Stimulated activated CD4-positive, alpha-beta T cell treated with anti-CD3 and anti-CD28 coated beads, Interleukin-4, amount 100 ng/mL, for 1 hour (primary cell): ENCODE measurements around the gene NBPF1.
"Not testable (repeated sequence)": the region's sequence is repeated elsewhere in the genome, so short reads cannot be mapped to it uniquely, and the experiment has no call there.

ENCODE experiments used
- DNase-seq: peaks from one replicate; pipeline ENCODE4 v3.0.0-alpha.2; 2020

Gene NBPF1

GRCh38 chr1:16540421-16540893, 72.9 kb downstream of the NBPF1 start:
- DNase-seq: not testable (repeated sequence)

GRCh38 chr1:16537528-16537927, 75.8 kb downstream of the NBPF1 start:
- DNase-seq: not testable (repeated sequence)

DNA sequence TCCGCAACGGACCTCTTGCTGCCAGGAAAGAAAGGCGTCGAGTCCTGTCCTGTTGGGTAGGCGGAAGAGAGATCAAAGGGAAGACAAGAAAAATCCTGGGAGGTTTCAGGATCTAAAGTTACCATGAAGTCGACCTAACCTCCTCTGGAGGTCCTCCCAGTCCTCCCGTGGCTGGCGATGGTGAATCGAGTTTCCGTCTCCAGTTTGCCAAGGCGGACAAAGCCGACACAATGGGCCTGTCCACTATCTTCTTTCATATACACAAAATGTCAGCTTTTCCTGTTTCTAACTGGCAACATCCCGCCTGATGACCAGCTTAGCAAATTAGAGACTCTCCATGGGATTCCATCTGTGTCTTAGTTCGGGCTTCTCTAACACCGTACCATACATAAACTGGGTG, 76.6 kb downstream of the NBPF1 start:
- not testable (repeated sequence) for DNase-seq

GRCh38 chr1:16535898-16536297, 77.5 kb downstream of the NBPF1 start:
- not testable (repeated sequence) for DNase-seq

- not testable (repeated sequence) for DNase-seq
Observed at GRCh38 chr1:16535487-16535886, 77.9 kb downstream of the NBPF1 start.

- DNase-seq: peak; percentile 36
Observed at GRCh38 chr1:16534829-16535456, 78.4 kb downstream of the NBPF1 start.

GRCh38 chr1:16534239-16534828, 79.0 kb downstream of the NBPF1 start:
- DNase-seq: not testable (repeated sequence)

DNA sequence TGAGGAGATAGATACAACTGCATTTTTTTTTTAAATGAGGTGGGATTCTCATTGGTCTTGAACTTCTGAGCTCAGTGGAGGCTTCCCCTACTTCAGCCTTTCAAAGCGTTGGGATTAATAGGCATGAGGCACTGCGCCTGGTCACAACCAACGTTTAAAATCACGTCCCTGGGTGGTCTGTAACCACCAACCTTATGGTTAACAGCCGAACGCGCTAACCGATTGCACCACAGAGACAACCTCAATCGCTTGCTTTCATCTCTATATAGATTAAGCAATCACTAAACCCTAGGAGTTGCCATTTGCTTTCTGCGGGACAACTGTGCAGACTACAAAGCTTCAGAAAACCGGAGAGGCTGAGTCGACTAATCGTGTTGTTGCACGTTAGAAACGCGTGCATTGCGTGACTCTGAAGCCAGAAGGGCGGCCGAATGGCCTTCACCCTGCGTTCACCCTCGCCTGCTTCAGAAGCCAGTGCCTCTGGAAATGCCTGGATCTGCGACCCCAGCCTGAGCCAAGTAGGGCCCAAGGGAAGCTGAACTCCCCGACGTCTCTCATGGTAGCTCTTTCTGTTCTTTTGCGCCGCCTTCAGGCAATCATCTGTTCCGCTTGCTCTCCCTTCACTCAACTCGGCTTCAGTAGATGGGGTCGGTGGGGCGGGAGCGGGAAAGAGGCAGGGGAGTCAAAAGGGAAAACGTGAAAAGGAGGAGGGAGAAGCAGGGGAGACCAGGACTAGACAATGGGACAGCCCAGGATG, 81.0 kb downstream of the NBPF1 start:
- DNase-seq: not testable (repeated sequence)

GRCh38 chr1:16528338-16528737, 85.0 kb downstream of the NBPF1 start:
- DNase-seq: not testable (repeated sequence)

GRCh38 chr1:16525769-16526168, 87.6 kb downstream of the NBPF1 start:
- DNase-seq: not testable (repeated sequence)

- DNase-seq: not testable (repeated sequence)
Observed at GRCh38 chr1:16521679-16522078, 91.7 kb downstream of the NBPF1 start.

- no peak for DNase-seq
Observed at GRCh38 chr1:16521288-16521583, 92.1 kb downstream of the NBPF1 start.

DNA sequence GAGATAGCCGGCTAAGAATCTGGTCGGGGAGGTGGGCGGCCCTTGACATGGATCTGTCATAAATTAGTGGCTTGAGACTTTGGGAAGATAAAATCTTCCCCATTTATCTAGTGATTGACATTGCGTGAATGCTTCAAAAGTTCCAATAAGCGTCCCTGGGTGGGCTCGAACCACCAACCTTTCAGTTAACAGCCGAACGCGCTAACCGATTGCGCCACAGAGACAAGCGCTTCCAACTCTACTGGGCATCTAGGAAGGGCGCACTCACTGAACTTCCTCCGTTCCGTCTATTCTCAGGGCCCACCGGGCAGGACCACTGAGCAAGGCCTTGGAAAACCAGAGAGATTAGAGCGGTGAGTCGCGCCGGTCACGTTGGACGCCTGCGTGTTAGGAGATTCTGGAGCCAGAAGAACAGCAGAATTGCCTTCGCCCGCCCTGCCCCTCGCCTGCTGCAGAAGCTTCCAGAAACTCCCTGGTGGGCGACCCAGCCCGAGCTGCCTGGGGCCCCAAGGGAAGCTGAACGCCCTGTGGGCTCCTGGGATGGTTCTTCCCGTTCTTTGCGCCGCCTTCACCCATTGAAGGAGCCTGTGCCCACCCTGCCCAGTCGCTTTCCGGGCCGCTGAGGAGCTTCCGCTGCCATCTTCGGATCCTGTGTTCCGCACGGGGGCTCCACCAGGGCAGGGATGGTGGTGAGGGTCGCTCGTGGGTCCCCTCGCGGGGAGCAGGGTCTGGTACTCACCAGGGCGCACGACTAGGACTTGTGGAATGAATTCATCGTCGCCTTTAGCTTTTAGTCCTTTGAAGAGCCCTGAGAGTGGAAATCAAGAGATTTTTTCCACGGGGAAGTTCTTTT, 92.7 kb downstream of the NBPF1 start:
- not testable (repeated sequence) for DNase-seq

- DNase-seq: not testable (repeated sequence)
Observed at GRCh38 chr1:16519255-16519951, 94.0 kb downstream of the NBPF1 start.

DNA sequence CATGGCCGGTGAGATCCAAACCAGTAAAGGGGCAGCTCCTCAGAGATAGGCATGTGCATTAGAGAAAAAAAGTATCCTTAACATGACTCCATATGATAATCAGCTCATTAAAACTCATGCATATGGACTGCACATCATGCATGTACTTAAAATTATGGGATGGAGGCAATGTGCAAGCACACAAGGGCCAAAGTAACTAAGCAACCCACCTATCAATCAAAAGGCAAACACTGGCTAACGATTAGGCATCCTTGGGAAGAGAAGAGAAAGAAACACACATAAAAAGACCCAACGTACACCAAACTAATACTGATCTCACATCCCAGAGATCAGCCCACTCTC, 94.5 kb downstream of the NBPF1 start:
- not testable (repeated sequence) for DNase-seq

- not testable (repeated sequence) for DNase-seq
Observed at GRCh38 chr1:16516694-16517410, 96.5 kb downstream of the NBPF1 start.

GRCh38 chr1:16514107-16515055, 99.0 kb downstream of the NBPF1 start, which contains the start of gene RNU1-1:
RNU1-1 (minus strand) TSS chr1:16514285.
- peak; percentile 71 for DNase-seq

- DNase-seq: peak; percentile 62
Observed at GRCh38 chr1:16513412-16514106, 99.8 kb downstream of the NBPF1 start.

DNA sequence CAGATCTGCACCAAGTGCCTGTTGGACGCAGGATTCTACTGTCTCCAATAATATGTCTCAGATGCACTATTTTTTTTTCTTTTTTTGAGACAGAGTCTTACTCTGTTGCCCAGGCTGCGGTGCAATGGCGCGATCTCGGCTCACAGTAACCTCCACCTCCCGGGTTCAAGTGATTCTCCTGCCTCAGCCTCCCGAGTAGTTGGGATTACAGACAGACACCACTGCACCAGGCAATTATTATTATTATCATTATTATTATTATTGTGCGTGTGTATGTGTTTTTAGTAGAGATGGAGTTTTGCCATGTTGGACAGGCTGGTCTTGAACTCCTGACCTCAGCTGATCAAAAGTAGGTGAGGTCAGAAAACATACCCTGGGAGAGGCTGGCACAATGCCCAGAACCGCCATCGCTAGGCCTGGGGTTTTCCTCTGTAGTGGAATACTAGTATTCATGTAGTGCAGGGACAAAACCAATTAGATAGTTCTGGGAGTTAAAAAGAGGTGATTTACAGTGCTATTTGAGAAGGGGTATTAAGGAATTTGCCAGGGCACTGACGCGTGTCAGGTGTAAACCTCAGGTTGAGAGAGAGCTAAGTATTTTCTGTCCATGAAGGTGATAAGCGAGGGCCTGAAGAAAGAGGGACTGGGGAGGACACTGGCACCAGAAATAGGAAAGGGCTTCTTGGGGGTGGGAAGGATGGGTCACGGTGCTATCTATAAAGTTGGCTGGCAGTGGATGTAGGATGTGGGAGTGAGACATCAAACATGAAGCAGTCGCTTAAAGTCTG, 100.5 kb downstream of the NBPF1 start:
- DNase-seq: peak; percentile 31
